Fibroblast of upper back skin (primary cell): ENCODE data around the gene ANAPC2.

Experiments used
- DNase-seq: peaks from one replicate; pipeline ENCODE4 v3.0.0-alpha.2; 2013

Gene ANAPC2

GRCh38 chr9:137191245-137191644 lies 2.9 kb upstream of the ANAPC2 start:
- no peak for DNase-seq

DNA sequence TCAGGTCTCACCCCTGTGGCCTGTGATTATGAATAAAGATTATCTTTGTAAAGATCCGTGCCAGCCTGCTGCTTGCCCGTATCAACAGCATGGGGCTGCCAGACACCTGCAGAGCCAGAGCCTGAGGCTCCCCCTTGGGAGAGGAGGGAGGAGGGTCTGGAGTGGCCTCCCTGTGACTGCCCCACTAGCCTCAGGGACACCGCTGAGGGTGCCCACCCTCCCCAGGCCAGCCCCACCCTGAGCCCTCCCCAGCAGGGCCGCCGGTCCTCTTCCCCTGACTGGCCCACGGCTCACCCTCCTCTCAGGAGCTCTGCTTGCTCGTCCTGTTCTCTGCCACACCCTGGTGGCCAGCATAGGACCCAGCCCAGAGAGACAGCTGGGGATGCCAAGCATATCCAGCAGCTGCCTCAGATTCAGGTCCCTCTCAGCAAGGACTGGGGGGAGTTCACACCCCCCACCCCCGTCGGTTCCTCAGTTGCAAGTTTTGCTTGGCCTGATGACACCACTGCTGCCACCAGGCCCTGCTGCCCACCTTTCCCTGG lies 2.0 kb upstream of the ANAPC2 start:
- no peak for DNase-seq

DNA sequence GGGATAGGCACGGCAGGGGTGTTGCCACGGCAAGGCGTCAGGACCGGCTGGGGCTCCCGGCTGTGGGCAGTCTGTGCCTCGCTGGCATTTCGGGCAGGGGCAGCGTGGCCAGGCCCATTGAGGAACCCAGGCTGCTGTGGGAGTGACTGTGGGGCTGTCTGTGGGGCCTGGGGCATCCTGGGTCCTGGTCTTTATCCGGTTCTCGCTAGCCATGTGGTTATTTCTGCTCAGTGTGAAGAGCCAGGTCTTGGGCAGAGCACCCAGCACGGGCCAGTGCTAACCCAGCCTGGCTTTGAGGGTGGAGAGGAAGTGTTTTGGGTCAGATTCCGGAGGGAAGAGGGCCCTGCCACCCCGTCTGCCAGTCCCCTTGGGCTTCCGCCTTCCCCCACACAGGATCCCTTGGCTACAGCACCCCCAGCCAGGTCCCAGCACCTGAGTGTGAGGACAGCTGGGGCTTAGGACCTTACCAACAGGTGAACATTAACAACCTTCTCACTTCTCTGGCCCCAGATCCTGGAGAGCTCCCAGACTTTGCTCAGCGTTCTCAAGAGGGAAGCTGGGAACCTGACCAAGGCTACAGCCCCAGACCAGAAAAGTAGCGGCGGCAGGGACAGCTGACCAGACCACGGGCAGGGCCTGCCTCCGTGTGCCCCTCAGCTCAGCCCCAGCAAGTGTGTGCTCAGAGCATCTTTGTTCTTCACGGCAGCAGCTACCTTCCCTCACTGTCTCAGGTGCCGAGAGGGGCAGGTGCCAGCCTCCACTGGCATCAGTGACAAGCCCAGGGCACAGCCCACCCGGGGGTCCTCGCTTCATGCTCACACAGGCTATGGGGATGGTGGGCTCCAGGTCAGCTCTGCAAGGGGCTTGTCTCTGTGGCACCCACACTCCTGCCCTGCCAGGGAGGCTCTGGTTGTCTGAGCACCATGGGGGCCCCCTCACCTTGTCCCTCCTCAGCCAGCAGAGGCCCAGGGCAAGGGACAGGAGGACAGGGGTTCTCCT lies 1.2 kb upstream of the ANAPC2 start:
- no peak for DNase-seq

DNA sequence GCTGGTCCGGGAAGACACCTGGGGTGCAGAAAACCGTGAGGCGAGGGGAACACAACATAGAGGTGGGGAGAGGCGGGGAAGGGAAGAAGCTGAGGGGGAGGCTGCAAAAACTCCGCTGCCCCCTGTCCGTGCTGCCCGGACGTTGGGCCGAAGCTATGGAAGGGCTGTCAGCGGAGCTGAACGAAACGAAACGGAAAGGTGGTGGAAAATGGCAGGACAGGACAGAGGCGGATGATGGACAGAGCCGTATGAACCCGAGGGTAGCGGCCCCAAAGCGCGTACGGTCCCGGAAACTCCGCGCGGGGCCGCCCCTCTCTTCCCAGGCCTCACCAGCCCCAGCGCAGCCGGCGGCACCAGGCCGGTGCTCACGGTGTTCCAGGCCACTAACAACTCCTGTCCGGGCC lies 272 bp downstream of the ANAPC2 start:
- no peak for DNase-seq

- DNase-seq: no peak
Observed at GRCh38 chr9:137187386-137187785, 974 bp downstream of the ANAPC2 start.

DNA sequence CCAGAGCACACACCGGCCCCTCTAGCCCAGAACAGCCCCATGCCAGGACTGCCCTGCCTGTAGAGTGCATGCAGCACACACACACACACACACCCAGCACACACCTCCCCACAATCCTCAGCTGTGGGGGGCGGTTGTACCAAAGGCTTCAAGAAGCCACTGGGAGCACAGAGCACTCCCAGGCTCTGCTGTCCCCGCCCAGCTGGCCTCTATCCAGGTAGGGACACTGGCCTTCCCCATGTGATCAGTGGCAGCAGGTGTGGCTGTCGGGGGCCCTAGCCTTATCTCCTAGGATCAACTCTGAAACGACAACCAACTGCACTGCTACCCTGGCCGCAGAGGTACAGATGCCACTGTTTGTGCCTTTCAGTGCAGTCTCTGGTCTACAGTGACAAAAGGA lies 2.0 kb downstream of the ANAPC2 start:
- DNase-seq: no peak

- no peak for DNase-seq
Observed at GRCh38 chr9:137185921-137186320, 2.4 kb downstream of the ANAPC2 start.

DNA sequence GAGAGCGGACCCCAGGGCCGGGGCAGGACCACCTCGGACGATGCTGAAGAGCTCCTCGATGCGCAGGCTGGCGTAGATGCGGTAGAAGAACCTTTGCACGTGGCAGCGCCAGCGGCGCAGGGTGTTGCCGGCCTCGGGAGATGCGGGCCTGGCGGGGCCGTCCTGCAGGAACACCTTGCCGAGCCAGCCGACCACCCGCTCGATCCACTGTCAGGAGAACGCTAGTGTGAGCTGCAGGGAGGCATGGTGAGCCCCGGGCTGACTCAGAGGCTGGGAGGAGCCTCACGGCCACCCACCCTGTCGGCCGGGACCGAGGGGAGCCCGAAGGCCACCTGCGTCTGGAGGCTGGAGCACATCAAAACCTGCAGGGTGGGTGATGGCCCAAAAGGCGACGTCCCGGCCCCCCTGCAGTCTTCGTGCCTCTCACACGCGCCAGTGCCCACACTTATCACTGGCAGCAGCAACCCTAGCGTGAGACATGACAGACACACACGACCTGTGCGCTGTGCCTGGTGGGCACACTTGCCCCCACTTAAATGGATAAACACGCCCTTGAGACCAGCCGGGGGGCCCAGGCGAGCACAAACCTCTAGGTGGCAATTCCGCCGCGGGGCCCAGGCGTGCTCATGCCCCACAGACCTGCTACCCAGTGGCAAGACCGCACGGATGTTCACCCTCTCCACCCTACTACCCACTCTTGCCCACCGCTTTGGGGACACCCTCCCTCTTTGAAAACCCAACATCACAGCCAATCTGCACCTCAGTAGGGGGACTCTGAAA lies 3.3 kb downstream of the ANAPC2 start:
- DNase-seq: no peak

DNA sequence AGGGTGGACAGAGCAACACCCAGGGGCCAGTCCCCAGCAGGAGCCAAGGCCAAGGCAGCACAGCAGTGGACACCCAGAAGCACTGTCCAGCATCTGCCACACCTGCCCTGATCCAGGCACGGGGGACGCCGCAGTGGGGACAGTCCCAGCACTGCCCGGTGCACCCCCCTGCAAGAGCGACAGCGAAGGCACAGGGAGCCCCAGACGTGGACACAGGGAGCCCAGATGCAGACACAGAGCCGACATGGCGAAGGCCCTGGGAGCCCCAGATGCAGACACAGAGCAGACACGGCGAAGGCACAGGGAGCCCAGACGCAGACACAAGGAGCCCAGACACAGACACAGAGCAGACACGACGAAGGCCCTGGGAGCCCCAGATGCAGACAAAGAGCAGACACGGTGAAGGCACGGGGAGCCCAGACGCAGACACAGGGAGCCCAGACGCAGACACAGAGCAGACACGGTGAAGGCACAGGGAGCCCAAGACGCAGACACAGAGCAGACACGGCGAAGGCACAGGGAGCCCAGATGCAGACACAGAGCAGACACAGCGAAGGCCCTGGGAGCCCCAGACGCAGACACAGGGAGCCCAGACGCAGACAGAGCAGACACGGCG lies 4.3 kb downstream of the ANAPC2 start:
- DNase-seq: no peak

- DNase-seq: no peak
Observed at GRCh38 chr9:137182836-137183235, 5.5 kb downstream of the ANAPC2 start.

- no peak for DNase-seq
Observed at GRCh38 chr9:137181680-137182079, 6.7 kb downstream of the ANAPC2 start.

DNA sequence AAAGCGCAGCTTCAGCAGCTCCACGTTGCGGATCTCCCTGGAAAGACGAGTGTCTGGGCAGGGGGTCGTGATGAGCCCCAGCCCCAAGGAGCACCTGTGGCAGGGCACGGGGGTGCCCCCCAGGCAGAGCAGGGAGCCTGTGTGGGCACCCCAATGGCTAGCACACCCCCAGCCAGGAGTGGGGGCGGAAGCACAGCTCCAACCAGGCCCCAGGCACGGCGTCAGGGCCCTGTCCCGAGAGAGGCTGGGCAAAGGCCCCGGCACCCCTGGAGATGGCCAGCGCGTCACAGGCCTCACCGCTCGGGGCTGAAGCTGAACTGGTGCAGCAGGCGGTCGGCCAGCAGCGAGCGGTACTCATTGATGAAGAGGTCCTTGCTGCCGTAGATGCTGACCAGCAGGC lies 7.9 kb downstream of the ANAPC2 start:
- DNase-seq: no peak

- DNase-seq: no peak
Observed at GRCh38 chr9:137179761-137180160, 8.6 kb downstream of the ANAPC2 start.

DNA sequence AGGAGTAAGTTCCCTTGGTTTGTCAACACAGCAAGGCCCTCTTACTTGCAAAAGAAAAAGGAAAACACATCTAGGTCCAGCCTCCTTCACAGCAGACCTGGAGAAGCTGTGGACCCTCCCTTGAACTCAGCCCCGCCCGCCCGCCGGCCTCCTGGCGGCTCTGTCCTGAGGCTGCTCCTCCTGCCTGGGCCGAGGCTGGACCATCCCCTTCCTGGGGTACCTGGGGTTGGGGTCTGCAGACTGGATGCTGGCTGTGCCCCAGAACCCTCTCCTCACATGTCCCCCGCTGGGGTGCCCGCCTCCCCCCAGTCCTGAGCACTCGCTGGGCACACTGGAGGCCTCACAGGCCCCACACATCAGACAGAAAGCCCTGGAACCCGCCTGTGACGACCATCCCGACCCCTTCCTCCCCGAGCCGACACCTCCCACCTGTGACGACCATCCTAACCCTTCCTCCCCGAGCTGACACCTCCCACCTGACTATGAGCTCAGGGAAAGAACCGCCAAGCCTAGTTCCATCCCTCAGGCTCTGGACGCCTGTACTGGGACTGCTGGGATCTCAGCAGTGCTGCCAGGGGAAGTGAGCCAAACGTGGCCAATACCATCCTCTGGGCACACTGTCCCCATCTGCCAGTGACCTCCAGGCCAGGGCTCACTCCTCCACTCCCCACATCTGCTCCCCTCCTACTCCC lies 9.3 kb downstream of the ANAPC2 start:
- DNase-seq: no peak

DNA sequence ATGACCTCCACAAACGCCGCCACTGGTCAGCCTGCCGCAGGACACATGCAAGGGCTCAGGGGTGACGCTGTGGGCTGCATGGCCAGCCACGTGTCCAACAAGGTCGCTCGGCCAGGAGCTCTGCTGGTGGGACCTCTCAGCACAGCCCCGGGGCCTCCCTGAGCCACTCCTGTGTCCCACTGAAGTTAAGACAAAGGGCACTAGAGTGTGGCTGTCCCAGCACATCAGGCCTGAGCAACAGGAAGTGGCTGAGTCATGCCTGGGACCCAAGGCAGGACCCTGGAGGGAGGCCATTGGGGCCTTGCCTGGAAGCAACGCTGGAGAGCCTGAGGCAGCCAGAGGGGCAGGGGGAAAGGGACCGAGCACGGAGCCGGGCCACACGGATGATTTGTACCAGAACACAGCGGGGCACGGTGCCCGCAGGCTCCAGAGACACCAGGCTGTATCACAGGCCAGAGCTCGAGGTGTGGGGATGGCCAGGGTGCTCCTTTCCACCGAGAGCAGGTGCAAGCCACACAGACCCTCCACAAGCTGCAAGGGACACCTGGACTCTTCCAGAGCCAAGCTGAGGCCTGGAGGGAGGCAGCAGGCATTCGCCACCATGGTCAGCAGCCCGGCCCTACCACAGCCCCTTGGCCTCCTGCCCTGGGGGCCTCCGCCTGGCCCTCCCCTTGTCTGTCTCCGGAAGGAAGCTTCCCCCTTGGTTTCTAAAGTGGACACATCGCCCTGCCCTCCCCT lies 10.0 kb downstream of the ANAPC2 start:
- no peak for DNase-seq

GRCh38 chr9:137176302-137177182 lies 11.8 kb downstream of the ANAPC2 start:
- peak; percentile 18 for DNase-seq

DNA sequence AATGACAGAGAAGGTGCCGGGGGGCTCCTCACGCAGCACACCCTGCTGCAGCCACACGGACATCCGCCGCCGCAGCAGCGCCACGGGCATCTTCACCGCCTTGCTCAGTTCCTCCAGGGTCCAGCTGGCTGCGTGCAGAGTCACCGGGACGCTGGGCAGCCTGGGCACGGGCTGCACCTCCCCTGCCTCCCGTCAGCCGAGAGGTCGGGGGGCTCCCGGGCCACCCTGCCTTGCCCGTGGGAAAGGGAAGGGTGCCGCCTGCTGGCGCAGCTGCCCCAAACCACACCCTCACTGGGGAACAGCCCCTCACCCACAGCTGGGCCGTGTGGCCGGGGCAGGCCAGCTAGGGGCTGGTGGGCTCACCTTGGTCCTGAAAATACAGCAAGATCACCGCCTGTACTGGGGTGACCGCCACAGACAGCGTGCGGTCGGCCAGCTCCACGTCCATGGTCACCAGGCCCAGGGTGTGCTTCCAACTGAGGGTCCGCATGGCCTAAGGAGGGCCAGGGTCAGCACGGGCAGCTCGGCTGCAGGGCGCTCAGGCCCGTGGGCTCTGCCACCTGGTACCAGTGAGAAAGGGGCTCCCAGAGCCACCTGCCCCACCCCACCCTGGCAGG lies 12.9 kb downstream of the ANAPC2 start:
- no peak for DNase-seq

DNA sequence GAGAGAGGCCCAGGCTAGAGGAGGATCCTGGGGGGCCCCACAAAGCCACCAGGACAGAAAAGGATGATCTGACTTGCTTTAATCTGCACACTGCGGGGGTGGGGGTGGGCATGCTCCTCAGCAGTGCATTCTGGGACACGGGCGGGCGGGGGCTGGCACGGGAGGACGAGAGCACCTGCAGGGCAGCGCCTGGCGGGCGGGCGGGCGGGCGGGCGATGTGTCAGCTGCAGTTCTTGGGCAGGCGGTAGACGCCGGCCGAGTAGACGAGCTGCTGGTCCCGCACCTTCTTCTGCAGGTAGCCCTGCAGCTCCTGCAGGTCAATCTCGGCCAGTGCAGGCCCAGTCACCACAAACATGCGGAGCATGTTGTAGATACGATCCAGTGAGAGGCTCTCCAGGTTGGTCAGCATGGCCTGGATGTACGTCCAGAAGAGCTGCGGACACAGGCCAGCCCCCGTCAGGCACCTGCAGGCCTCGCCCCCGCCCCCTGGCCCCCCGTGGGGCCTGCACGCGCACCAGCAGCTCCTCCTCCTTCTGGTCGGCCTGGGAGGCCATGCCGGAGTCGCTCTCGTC lies 13.6 kb downstream of the ANAPC2 start:
- no peak for DNase-seq

DNA sequence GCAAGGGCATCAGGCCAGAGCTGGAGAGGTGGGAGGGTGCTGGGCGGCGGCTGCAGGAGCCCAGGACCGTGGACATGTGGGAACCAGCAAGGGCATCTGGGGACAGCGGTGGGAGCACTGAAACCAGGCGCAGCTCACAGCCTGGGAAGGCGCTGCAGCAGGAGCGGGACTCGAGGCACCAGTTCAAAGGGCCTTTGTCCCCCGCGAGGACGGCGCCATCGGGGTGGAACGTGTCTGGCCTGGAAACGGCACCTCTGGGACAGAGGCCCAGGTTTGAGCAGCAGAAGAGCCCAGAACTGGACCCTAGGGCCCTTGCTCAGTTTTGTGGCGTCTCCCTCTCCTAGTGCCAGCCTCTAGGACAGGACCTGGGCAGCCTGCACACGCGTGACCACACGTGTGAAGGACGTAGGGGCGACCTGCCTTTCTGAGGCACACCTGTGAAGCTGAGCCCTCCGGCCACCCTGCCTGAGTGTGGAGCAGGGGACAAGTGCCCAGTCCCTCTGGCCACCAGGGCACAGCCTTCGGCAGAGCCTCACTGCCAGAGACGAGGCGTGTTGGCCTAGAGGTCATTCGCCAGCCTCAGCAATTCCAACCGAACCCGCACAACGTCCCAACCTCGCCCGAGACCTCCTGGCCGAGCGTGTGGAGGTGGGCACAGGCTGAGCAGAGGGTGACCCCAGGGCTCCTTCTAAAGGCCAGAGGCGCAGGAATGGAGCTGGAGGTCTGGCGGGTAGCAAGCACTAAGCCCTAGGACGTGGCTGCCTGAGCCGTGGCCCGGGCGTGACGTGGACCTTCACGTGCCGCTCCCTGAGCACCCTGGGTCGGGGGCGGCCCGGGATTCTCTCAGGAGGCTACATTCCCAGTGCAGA lies 14.3 kb downstream of the ANAPC2 start:
- no peak for DNase-seq
